CD8-positive, alpha-beta memory T cell (primary cell): ENCODE measurements around the gene TSPAN9. TPM values are rescaled to one million over a fixed set of nuclear protein-coding genes. Genes with fewer than 3 reads are reported as not detected.
A peak's percentile ranks its signal among the peaks of the same experiment; 100 is the strongest.

Source experiments
- CTCF ChIA-PET: fragments of 350-600 bp; sonication (Branson Sonifier 250); formaldehyde crosslinking; loops from one replicate; lab custom pipeline; 2021; ENCODE audit warnings: antibody characterized with exemption; lab: Charles Lee
- POLR2A ChIA-PET: fragments of 350-600 bp; sonication (Branson Sonifier 250); formaldehyde crosslinking; loops from one replicate; lab custom pipeline; 2021; ENCODE audit warnings: antibody characterized with exemption; lab: Charles Lee
- DNase-seq, 5 donors: peaks; one replicate each; pipeline versions ENCODE4 v3.0.0 to v3.0.0-alpha.2; 2020 to 2022; ENCODE audit warnings: mixed read lengths in 1 of 5
- H3K27ac ChIP-seq: one replicate; pipeline ENCODE4 v1.7.0; 2013; ENCODE audit warnings: low read depth, mild to moderate bottlenecking, low read length, moderate library complexity
- H3K27me3 ChIP-seq: 2 replicates; pipeline ENCODE4 v1.7.0; 2013; ENCODE audit warnings: low read length, mild to moderate bottlenecking; ENCODE audit not compliant: insufficient read depth, poor library complexity, severe bottlenecking
- H3K36me3 ChIP-seq: 2 replicates; pipeline ENCODE4 v1.7.0; 2013; ENCODE audit warnings: mild to moderate bottlenecking, low read length, moderate library complexity; ENCODE audit not compliant: insufficient read depth
- H3K4me1 ChIP-seq: 2 replicates; pipeline ENCODE4 v1.7.0; 2013; ENCODE audit warnings: mild to moderate bottlenecking, low read length, moderate library complexity; ENCODE audit not compliant: insufficient read depth
- H3K4me3 ChIP-seq: 2 replicates; pipeline ENCODE4 v1.7.0; 2013; ENCODE audit warnings: mild to moderate bottlenecking, low read length
- H3K9me3 ChIP-seq: 2 replicates; pipeline ENCODE4 v1.7.0; 2013; ENCODE audit warnings: mild to moderate bottlenecking, low read length
- H3K27ac Mint-ChIP-seq, 8 donors: one replicate each; pipeline ENCODE4 v1.8.0; 2020 to 2021; ENCODE audit warnings: mixed read lengths in 8 of 8, mild to moderate bottlenecking in 6 of 8, inconsistent platforms in 3 of 8, moderate library complexity in 3 of 8
- H3K27me3 Mint-ChIP-seq, 2 donors: one replicate each; pipeline ENCODE4 v1.8.0; 2020 to 2021; ENCODE audit warnings: mixed read lengths in 2 of 2, mild to moderate bottlenecking in 1 of 2, moderate library complexity in 1 of 2
- H3K36me3 Mint-ChIP-seq, 3 donors: one replicate each; pipeline ENCODE4 v1.8.0; 2020 to 2021; ENCODE audit warnings: mixed read lengths in 3 of 3, inconsistent platforms in 1 of 3, mild to moderate bottlenecking in 1 of 3
- H3K4me1 Mint-ChIP-seq, 3 donors: one replicate each; pipeline ENCODE4 v1.8.0; 2020 to 2021; ENCODE audit warnings: mixed read lengths in 3 of 3, inconsistent platforms in 1 of 3, mild to moderate bottlenecking in 1 of 3
- H3K4me3 Mint-ChIP-seq, 7 donors: one replicate each; pipeline ENCODE4 v1.8.0; 2020 to 2021; ENCODE audit warnings: mixed read lengths in 7 of 7, mild to moderate bottlenecking in 6 of 7, moderate library complexity in 4 of 7, inconsistent platforms in 2 of 7
- H3K9me3 Mint-ChIP-seq, 5 donors: one replicate each; pipeline ENCODE4 v1.8.0; 2020 to 2022; ENCODE audit warnings: mixed read lengths in 5 of 5, mild to moderate bottlenecking in 3 of 5, moderate library complexity in 2 of 5, inconsistent platforms in 1 of 5
- polyA plus RNA-seq: library from polyadenylated mRNA; unstranded; fragments of 300-500 nt; fragmentation: Illumina TruSeq; gene quantifications from one replicate; pipeline ENCODE4 v1.2.3, GENCODE V29; 2021
- total RNA-seq, 2 experiments: library from RNA; stranded (reverse); gene quantifications; one replicate each; pipeline ENCODE4 v1.2.3, GENCODE V29; 2021

The TSPAN9 gene
- total and polyA plus RNA-seq, 3 experiments from 2014 or later = 0.33 to 0.79 TPM; not detected in 1

- no peak for DNase-seq
Measured at GRCh38 chr12:3148366-3149000, 71.3 kb downstream of the TSPAN9 start.

GRCh38 chr12:3149515-3150307 is 72.5 kb downstream of the TSPAN9 start:
- DNase-seq = no peak
- Histone ChIP-seq H3K27me3 (no peaks in the 10 kb centered on the region), H3K9me3 (no peaks in the 10 kb centered on the region), H3K4me3 (no peak overlapping the region), H3K36me3 (no peaks in the 10 kb centered on the region), H3K4me1 (no peaks in the 10 kb centered on the region), H3K27ac (no peak overlapping the region)
- Mint-ChIP-seq H3K9me3 (no peaks in the 10 kb centered on the region), H3K27me3 (peaks cover 17 to 51% of the 10 kb centered on the region in 2 donors), H3K36me3 (no peaks in the 10 kb centered on the region), H3K27ac (no peak overlapping the region), H3K4me3 (no peak overlapping the region), H3K4me1 (peaks cover 0 to 2% (median 0%) of the 10 kb centered on the region in 3 donors)
- POLR2A ChIA-PET = no interaction called here
- CTCF ChIA-PET = interaction anchor here (0.9 to 1.7 kb wide), 2 partner anchors 13 to 15 kb away, joined by 3 to 4 read pairs; no protein-coding TSS in a partner anchor

More at GRCh38 chr12:3148366-3149000, 71.3 kb downstream of the TSPAN9 start:
- Mint-ChIP-seq H3K27ac (no peak overlapping the region), H3K36me3 (no peaks in the 10 kb centered on the region), H3K27me3 (peaks cover 17 to 51% of the 10 kb centered on the region in 2 donors), H3K4me1 (peaks cover 0 to 2% (median 0%) of the 10 kb centered on the region in 3 donors), H3K4me3 (no peak overlapping the region), H3K9me3 (no peaks in the 10 kb centered on the region)
- no peaks in the 10 kb centered on the region for H3K27me3 ChIP-seq
- H3K27ac ChIP-seq = no peak overlapping the region
- no peaks in the 10 kb centered on the region for H3K9me3 ChIP-seq
- ChIA-PET CTCF (no interaction called here), POLR2A (no interaction called here)
- H3K4me3 ChIP-seq = no peak overlapping the region
- no peaks in the 10 kb centered on the region for H3K36me3 ChIP-seq
- no peaks in the 10 kb centered on the region for H3K4me1 ChIP-seq

- Mint-ChIP-seq H3K27ac (no peak overlapping the region), H3K27me3 (peaks cover 15 to 46% of the 10 kb centered on the region in 2 donors), H3K9me3 (no peaks in the 10 kb centered on the region), H3K4me3 (no peak overlapping the region), H3K4me1 (peaks cover 0 to 2% (median 0%) of the 10 kb centered on the region in 3 donors), H3K36me3 (no peaks in the 10 kb centered on the region)
- H3K27ac ChIP-seq = no peak overlapping the region
- no peaks in the 10 kb centered on the region for H3K36me3 ChIP-seq
- H3K4me1 ChIP-seq = no peaks in the 10 kb centered on the region
- H3K27me3 ChIP-seq = no peaks in the 10 kb centered on the region
- DNase-seq = no peak
- no peak overlapping the region for H3K4me3 ChIP-seq
- ChIA-PET CTCF (interaction anchor here (1.7 kb wide), 1 partner anchor 13 kb away, joined by 4 read pairs; no protein-coding TSS in a partner anchor), POLR2A (no interaction called here)
- no peaks in the 10 kb centered on the region for H3K9me3 ChIP-seq
Measured at GRCh38 chr12:3150308-3150670, 73.1 kb downstream of the TSPAN9 start.

- Histone ChIP-seq H3K4me3 (no peak overlapping the region), H3K4me1 (no peaks in the 10 kb centered on the region), H3K27me3 (no peaks in the 10 kb centered on the region), H3K36me3 (no peaks in the 10 kb centered on the region), H3K27ac (no peak overlapping the region), H3K9me3 (no peaks in the 10 kb centered on the region)
- Mint-ChIP-seq H3K4me3 (no peak overlapping the region), H3K4me1 (peaks cover 0 to 2% (median 0%) of the 10 kb centered on the region in 3 donors), H3K27ac (peak overlapping the region in 1 of 8 donors; percentile 50), H3K27me3 (peaks cover 11 to 38% of the 10 kb centered on the region in 2 donors), H3K9me3 (no peaks in the 10 kb centered on the region), H3K36me3 (no peaks in the 10 kb centered on the region)
- DNase-seq = peak in 1 of 5 donors; percentile 21
- POLR2A ChIA-PET = no interaction called here
- CTCF ChIA-PET = no interaction called here
Measured at GRCh38 chr12:3150931-3151835, 74.0 kb downstream of the TSPAN9 start.

DNA sequence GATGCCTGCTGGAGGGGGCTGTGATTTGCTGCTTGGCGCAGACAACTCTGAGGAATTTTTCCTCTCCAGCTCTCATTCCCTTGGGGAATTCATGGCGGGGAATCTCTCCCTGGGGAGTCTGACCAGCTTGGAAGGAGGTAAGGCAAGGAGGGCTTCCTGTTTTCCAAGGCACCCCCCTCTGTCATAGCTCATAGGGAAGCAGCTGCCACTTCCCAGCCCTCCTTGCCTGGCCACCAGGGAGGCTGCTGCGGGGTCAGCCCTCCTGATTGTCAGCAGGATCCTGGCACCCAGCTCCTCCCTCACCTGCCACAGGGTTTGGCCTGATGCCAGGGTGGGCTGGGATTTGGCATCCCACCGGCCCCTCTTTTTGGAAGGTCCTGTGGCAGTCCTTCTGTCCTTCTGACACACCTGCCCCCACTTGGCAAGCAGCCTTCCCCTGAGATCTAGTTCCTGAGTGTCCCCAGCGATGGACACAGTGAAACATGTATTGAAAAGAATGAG is 74.9 kb downstream of the TSPAN9 start:
- peak in 1 of 5 donors; percentile 26 for DNase-seq
- H3K9me3 ChIP-seq = no peaks in the 10 kb centered on the region
- ChIA-PET POLR2A (no interaction called here), CTCF (no interaction called here)
- H3K36me3 ChIP-seq = no peaks in the 10 kb centered on the region
- Mint-ChIP-seq H3K4me1 (peaks cover 0 to 2% (median 0%) of the 10 kb centered on the region in 3 donors), H3K9me3 (no peaks in the 10 kb centered on the region), H3K27ac (peak overlapping the region in 2 of 8 donors; percentile 18 to 47), H3K36me3 (no peaks in the 10 kb centered on the region), H3K27me3 (peaks cover 11 to 29% of the 10 kb centered on the region in 2 donors), H3K4me3 (no peak overlapping the region)
- no peak overlapping the region for H3K27ac ChIP-seq
- no peak overlapping the region for H3K4me3 ChIP-seq
- H3K27me3 ChIP-seq = no peaks in the 10 kb centered on the region
- no peaks in the 10 kb centered on the region for H3K4me1 ChIP-seq

DNA sequence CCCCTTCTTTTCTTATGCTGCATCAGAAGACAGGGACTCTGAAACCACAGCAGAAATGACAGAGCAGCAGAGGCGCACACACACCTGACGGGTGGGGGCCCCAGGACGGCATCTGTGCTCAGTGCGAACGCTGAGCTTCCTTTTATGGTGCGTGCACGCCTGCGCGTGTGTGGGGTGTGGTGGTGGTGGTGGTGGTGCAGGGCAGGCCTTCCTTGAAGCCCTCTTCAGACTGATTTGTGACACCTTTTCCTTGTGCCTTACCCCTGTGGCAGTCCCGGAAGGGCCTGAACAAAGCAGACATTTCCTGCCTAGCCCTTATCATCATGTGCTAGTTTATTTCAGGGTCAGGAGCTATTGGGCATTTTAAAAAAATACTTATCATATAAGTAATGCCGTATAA is 75.7 kb downstream of the TSPAN9 start:
- Histone ChIP-seq H3K4me3 (no peak overlapping the region), H3K4me1 (no peaks in the 10 kb centered on the region), H3K9me3 (no peaks in the 10 kb centered on the region), H3K27me3 (no peaks in the 10 kb centered on the region), H3K27ac (no peak overlapping the region), H3K36me3 (no peaks in the 10 kb centered on the region)
- no peaks in the 10 kb centered on the region for H3K9me3 Mint-ChIP-seq
- peak overlapping the region in 1 of 8 donors; percentile 78 for H3K27ac Mint-ChIP-seq
- H3K4me1 Mint-ChIP-seq = peaks cover 0 to 2% (median 0%) of the 10 kb centered on the region in 3 donors
- DNase-seq = peak in 1 of 5 donors; percentile 7
- CTCF ChIA-PET = interaction anchor here (1.4 kb wide), 1 partner anchor 9 kb away, joined by 3 read pairs; no protein-coding TSS in a partner anchor
- no peak overlapping the region for H3K4me3 Mint-ChIP-seq
- POLR2A ChIA-PET = no interaction called here
- peaks cover 9 to 23% of the 10 kb centered on the region in 2 donors for H3K27me3 Mint-ChIP-seq
- no peaks in the 10 kb centered on the region for H3K36me3 Mint-ChIP-seq

GRCh38 chr12:3154006-3154405 is 76.8 kb downstream of the TSPAN9 start:
- H3K36me3 ChIP-seq = no peaks in the 10 kb centered on the region
- no peaks in the 10 kb centered on the region for H3K4me1 ChIP-seq
- Mint-ChIP-seq H3K27ac (no peak overlapping the region), H3K4me1 (peaks cover 0 to 2% (median 0%) of the 10 kb centered on the region in 3 donors), H3K4me3 (no peak overlapping the region), H3K36me3 (no peaks in the 10 kb centered on the region), H3K9me3 (no peaks in the 10 kb centered on the region), H3K27me3 (peaks cover 8 to 22% of the 10 kb centered on the region in 2 donors)
- H3K4me3 ChIP-seq = no peak overlapping the region
- H3K9me3 ChIP-seq = no peaks in the 10 kb centered on the region
- H3K27ac ChIP-seq = no peak overlapping the region
- CTCF ChIA-PET = interaction anchor here (1.1 to 1.4 kb wide), 3 partner anchors 11 to 49 kb away, joined by 3 to 4 read pairs (median 3); no protein-coding TSS in a partner anchor
- peak in 1 of 5 donors; percentile 0 for DNase-seq
- POLR2A ChIA-PET = no interaction called here
- H3K27me3 ChIP-seq = no peaks in the 10 kb centered on the region
